ENCODE data around the gene HS1BP3.

Gene HS1BP3

DNA sequence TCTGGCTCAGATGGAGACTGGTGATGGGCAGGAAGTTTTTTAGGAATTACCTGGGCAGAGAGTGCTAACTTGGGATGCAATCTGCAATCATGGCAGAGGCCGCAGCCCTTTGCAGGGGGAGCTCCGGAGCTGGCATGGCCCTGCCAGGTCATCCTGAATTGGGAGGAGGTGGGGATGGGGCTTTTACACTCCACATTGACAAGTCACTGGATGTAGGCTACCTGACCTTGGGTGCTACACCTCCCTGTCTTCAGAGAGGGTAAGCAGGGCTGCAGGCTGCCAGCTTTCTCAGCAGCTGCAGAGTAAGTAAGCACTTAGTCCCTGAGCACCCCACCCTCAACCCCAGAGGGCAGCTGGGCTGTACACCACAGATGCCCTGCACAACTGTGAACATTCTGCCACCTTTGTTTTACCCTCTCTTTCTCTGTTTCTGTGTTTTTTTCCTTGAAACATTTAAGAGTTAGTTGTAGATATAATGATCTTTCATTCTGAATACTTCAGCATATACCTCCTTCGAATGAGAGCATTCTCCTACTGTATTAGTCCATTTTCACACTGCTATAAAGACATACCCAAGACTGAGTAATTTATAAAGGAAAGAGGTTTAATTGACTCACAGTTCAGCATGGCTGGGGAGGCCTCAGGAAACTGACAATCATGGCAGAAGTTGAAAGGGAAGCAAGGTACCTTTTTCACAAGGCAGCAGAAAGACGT lies 6.8 kb upstream of the HS1BP3 start:
- no peak for TF ChIP-seq NFIC (IDR thresholded peaks at IDR 0.05)
- no peak for TF ChIP-seq CREB1 (IDR thresholded peaks at IDR 0.05; ENCODE audit: low read depth)

DNA sequence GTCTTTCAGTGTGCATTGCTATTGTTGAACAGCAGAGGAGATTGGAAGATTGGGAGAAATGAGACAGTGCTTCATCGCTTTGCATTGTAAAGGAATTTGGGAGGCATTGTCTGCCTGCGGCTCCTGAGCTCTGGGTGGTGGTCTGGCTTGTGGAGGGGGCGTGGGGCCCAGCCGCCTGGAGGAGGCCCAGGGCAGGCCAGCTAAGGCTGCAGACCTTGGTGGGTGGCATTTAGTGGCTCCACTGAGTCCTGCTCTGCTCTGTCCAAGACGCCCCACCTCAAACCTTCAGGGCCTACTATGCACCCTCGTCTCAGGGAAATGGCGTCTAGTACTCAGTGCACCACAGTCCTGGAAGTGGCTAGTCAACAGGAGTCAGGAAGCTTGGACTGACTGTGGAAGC lies 5.7 kb upstream of the HS1BP3 start:
- TF ChIP-seq CEBPB (IDR thresholded peaks at IDR 0.05) (no peak), TEAD4 (IDR thresholded peaks at IDR 0.05) (no peak), RAD21 (IDR thresholded peaks at IDR 0.05; ENCODE audit: low read depth) (no peak), ZBTB7A (IDR thresholded peaks at IDR 0.05; ENCODE audit: low read depth) (no peak), FOXM1 (IDR thresholded peaks at IDR 0.05; ENCODE audit: borderline replicate concordance, low read depth) (no peak), CREB1 (IDR thresholded peaks at IDR 0.05; ENCODE audit: low read depth) (no peak), EP300 (IDR thresholded peaks at IDR 0.05; ENCODE audit: borderline replicate concordance) (no peak), NFIC (IDR thresholded peaks at IDR 0.05) (no peak)
- TF ChIP-seq, protein P1, sequence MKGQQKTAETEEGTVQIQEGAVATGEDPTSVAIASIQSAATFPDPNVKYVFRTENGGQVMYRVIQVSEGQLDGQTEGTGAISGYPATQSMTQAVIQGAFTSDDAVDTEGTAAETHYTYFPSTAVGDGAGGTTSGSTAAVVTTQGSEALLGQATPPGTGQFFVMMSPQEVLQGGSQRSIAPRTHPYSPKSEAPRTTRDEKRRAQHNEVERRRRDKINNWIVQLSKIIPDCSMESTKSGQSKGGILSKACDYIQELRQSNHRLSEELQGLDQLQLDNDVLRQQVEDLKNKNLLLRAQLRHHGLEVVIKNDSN (IDR thresholded peaks at IDR 0.05) = no peak
- TF ChIP-seq, protein P2, sequence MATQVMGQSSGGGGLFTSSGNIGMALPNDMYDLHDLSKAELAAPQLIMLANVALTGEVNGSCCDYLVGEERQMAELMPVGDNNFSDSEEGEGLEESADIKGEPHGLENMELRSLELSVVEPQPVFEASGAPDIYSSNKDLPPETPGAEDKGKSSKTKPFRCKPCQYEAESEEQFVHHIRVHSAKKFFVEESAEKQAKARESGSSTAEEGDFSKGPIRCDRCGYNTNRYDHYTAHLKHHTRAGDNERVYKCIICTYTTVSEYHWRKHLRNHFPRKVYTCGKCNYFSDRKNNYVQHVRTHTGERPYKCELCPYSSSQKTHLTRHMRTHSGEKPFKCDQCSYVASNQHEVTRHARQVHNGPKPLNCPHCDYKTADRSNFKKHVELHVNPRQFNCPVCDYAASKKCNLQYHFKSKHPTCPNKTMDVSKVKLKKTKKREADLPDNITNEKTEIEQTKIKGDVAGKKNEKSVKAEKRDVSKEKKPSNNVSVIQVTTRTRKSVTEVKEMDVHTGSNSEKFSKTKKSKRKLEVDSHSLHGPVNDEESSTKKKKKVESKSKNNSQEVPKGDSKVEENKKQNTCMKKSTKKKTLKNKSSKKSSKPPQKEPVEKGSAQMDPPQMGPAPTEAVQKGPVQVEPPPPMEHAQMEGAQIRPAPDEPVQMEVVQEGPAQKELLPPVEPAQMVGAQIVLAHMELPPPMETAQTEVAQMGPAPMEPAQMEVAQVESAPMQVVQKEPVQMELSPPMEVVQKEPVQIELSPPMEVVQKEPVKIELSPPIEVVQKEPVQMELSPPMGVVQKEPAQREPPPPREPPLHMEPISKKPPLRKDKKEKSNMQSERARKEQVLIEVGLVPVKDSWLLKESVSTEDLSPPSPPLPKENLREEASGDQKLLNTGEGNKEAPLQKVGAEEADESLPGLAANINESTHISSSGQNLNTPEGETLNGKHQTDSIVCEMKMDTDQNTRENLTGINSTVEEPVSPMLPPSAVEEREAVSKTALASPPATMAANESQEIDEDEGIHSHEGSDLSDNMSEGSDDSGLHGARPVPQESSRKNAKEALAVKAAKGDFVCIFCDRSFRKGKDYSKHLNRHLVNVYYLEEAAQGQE (IDR thresholded peaks at IDR 0.05; ENCODE audit: low read depth) = no peak

DNA sequence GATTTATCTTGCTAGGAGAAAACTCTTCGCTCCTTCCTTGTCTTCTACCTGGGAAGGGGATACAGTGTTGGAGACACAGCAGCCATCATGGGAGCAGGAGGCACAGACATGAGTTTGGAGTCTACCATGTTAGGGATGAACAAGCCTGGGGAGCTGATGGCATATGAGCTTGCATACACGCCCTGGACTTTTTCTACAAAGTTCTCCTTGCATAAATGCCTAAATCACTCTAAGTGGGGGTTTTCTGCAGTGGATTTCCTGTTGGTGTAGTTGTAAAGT lies 3.6 kb upstream of the HS1BP3 start:
- TF ChIP-seq TCF12 (IDR thresholded peaks at IDR 0.05; ENCODE audit: low read depth) = no peak
- TF ChIP-seq RAD21 (IDR thresholded peaks at IDR 0.05; ENCODE audit: low read depth) = no peak
- TF ChIP-seq YY1 (IDR thresholded peaks at IDR 0.05; ENCODE audit: low read depth) = no peak
- TF ChIP-seq EP300 (IDR thresholded peaks at IDR 0.05; ENCODE audit: borderline replicate concordance) = no peak
- TF ChIP-seq, protein P3, sequence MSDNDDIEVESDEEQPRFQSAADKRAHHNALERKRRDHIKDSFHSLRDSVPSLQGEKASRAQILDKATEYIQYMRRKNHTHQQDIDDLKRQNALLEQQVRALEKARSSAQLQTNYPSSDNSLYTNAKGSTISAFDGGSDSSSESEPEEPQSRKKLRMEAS (IDR thresholded peaks at IDR 0.05) = no peak
- no peak for TF ChIP-seq CEBPB (IDR thresholded peaks at IDR 0.05)
- TF ChIP-seq ZBTB7A (IDR thresholded peaks at IDR 0.05; ENCODE audit: low read depth) = no peak
- TF ChIP-seq, protein P2 (IDR thresholded peaks at IDR 0.05; ENCODE audit: low read depth) = no peak

DNA sequence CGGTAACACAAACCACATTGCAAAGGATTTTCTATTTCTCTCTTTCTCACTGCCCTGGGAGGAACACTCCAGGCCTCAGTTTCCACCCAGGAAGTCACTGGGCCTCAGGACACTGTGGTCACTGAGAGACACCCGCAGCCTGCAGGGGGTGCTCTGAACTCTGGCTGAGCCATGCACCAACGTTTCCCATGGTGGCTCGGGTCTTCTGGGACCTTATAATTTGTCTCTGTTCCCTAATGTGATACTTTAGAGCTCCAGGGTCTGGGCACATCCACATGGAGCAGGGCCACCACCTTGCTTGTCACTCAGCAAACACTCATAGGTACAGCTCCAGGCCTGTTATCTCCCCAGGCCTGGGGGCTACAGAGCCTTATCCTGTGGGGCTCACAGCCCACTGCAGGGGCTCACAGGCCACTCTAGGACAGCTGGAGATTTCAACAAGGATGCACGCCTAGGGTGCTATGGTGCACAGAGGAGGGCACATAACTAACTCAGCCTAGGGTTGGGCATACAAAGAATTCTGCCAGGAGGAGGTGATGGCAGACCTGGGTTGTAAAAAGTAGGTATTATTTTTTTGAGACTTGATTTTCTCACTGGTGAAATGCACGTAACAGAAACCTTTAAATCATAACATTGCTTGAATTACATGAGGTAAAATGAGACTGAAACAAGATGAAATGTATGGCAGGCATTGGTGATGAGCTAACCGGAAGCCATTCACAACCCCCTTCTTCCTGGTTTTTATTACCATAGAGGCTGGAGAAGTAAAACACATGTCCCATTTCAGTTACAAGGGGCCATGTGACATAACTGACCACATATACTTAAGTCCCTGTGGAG lies 3.0 kb upstream of the HS1BP3 start:
- TF ChIP-seq RAD21 (IDR thresholded peaks at IDR 0.05; ENCODE audit: low read depth) (no peak), TAF1 (IDR thresholded peaks at IDR 0.05; ENCODE audit: low read depth) (no peak), YY1 (IDR thresholded peaks at IDR 0.05; ENCODE audit: low read depth) (no peak), TEAD4 (IDR thresholded peaks at IDR 0.05) (no peak)
- TF ChIP-seq, protein P1 (IDR thresholded peaks at IDR 0.05) = no peak

DNA sequence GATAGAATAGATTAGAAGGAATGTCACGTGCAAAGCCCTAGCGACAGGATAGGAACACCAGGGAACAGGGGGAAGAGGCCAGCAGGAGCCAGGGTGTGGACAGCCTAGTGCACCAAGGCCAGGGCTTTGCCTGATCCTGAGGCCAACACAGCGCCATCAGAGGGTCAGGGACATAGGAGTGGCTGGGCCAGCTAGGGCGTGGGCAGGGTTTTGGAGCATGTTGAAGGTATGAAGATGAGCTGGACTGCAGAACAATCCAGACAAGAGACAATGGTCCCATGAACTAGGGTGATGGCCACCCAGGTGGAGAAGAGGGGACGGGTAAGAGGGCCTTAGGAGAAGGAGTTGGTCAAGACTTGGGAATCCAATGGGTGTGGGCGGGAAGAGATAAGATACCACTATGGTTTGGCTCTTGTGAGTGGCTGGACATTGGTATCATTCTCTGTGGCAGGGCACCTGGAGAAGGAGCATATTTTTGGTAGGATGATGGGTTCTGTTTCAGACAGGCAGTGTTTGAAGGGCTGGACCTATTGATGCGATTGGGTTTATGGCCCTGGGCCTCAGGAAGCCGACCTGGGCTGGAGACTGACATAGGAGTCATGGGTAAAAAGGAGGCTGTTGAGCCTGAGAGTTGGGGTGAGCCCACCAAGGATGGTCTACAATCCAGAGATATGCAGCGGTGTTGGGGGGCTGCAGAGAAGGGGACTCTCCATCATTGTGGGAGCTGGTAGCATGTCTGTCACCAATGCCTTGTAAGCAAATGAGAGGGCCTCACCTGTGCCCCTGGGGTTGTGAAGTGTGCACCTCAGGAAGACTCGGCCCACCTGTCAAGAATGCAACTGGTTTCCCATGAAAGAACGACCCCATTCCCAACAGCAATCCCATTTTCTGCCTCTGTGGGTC lies 2.0 kb upstream of the HS1BP3 start:
- TF ChIP-seq, protein P1 (IDR thresholded peaks at IDR 0.05) = no peak
- no peak for TF ChIP-seq EGR1 (IDR thresholded peaks at IDR 0.05)
- no peak for TF ChIP-seq RAD21 (IDR thresholded peaks at IDR 0.05; ENCODE audit: low read depth)
- no peak for TF ChIP-seq CEBPB (IDR thresholded peaks at IDR 0.05)
- TF ChIP-seq EP300 (IDR thresholded peaks at IDR 0.05; ENCODE audit: borderline replicate concordance) = no peak
- TF ChIP-seq YY1 (IDR thresholded peaks at IDR 0.05; ENCODE audit: low read depth) = no peak
- no peak for TF ChIP-seq ZBTB7A (IDR thresholded peaks at IDR 0.05; ENCODE audit: low read depth)
- TF ChIP-seq NFIC (IDR thresholded peaks at IDR 0.05) = no peak
- TF ChIP-seq, protein P3 (IDR thresholded peaks at IDR 0.05) = no peak
- no peak for TF ChIP-seq TCF12 (IDR thresholded peaks at IDR 0.05; ENCODE audit: low read depth)
- no peak for TF ChIP-seq CREB1 (IDR thresholded peaks at IDR 0.05; ENCODE audit: low read depth)
- no peak for TF ChIP-seq TEAD4 (IDR thresholded peaks at IDR 0.05)
- TF ChIP-seq FOXM1 (IDR thresholded peaks at IDR 0.05; ENCODE audit: borderline replicate concordance, low read depth) = no peak
- TF ChIP-seq, protein P2 (IDR thresholded peaks at IDR 0.05; ENCODE audit: low read depth) = no peak
- TF ChIP-seq TAF1 (IDR thresholded peaks at IDR 0.05; ENCODE audit: low read depth) = no peak
